Trophoblast cell (in vitro differentiated cells and primary cell): ENCODE measurements around the gene TRPC4.

ENCODE experiments used
- DNase-seq, 2 donors: peaks; one replicate each; pipeline ENCODE4 v3.0.0-alpha.2; 2016
- H2AFZ ChIP-seq: 2 replicates; pipeline ENCODE4 v1.6.1; 2013; ENCODE audit warnings: low read length, moderate library complexity, mild to moderate bottlenecking; ENCODE audit not compliant: insufficient read depth, poor library complexity
- H2AK5ac ChIP-seq: 2 replicates; pipeline ENCODE4 v1.6.1; 2013; ENCODE audit warnings: mild to moderate bottlenecking, low read length
- H2BK120ac ChIP-seq: 2 replicates; pipeline ENCODE4 v1.6.1; 2013; ENCODE audit warnings: low read length, mild to moderate bottlenecking, moderate library complexity; ENCODE audit not compliant: insufficient read depth, poor library complexity
- H2BK12ac ChIP-seq: 2 replicates; pipeline ENCODE4 v1.6.1; 2013; ENCODE audit warnings: mild to moderate bottlenecking, low read length, moderate library complexity
- H2BK5ac ChIP-seq: 2 replicates; pipeline ENCODE4 v1.6.1; 2013; ENCODE audit warnings: low read length, low read depth, moderate library complexity, mild to moderate bottlenecking; ENCODE audit not compliant: poor library complexity
- H3K14ac ChIP-seq: 2 replicates; pipeline ENCODE4 v1.6.1; 2013; ENCODE audit warnings: mild to moderate bottlenecking, low read length
- H3K18ac ChIP-seq: 2 replicates; pipeline ENCODE4 v1.6.1; 2013; ENCODE audit warnings: mild to moderate bottlenecking, low read length
- H3K23ac ChIP-seq: 2 replicates; pipeline ENCODE4 v1.6.1; 2013; ENCODE audit warnings: low read length
- H3K27ac ChIP-seq: 2 replicates; pipeline ENCODE4 v1.5.1; 2013; ENCODE audit warnings: low read depth, mild to moderate bottlenecking, inconsistent platforms, low read length, moderate library complexity
- H3K27me3 ChIP-seq: 2 replicates; pipeline ENCODE4 v1.6.1; 2013; ENCODE audit warnings: inconsistent platforms, mild to moderate bottlenecking, low read length, moderate library complexity; ENCODE audit not compliant: insufficient read depth
- H3K36me3 ChIP-seq, 2 experiments: 1 replicate in 1 of 2; 2 replicates in 1 of 2; pipeline ENCODE4 v1.6.1; 2013; ENCODE audit warnings: low read length in 2 of 2, mild to moderate bottlenecking in 2 of 2, moderate library complexity in 1 of 2; ENCODE audit not compliant: insufficient read depth in 2 of 2, control insufficient read depth in 1 of 2
- H3K4ac ChIP-seq: 2 replicates; pipeline ENCODE4 v1.6.1; 2013; ENCODE audit warnings: low read depth, mild to moderate bottlenecking, low read length, moderate library complexity
- H3K4me1 ChIP-seq, 2 experiments: 1 replicate in 1 of 2; 2 replicates in 1 of 2; pipeline ENCODE4 v1.6.1; 2013; ENCODE audit warnings: low read length in 2 of 2, mild to moderate bottlenecking in 2 of 2, moderate library complexity in 1 of 2; ENCODE audit not compliant: insufficient read depth in 2 of 2, control insufficient read depth in 1 of 2
- H3K4me2 ChIP-seq: 2 replicates; pipeline ENCODE4 v1.6.1; 2013; ENCODE audit warnings: inconsistent platforms, mild to moderate bottlenecking, low read length, moderate library complexity
- H3K4me3 ChIP-seq: 2 replicates; pipeline ENCODE4 v1.5.1; 2013; ENCODE audit warnings: mild to moderate bottlenecking, low read depth, low read length, inconsistent platforms
- H3K79me1 ChIP-seq: one replicate; pipeline ENCODE4 v1.6.1; 2013; ENCODE audit warnings: low read length
- H3K79me2 ChIP-seq: 2 replicates; pipeline ENCODE4 v1.6.1; 2013; ENCODE audit warnings: low read length, mild to moderate bottlenecking; ENCODE audit not compliant: control insufficient read depth, insufficient read depth, poor library complexity
- H3K9ac ChIP-seq: 2 replicates; pipeline ENCODE4 v1.6.1; 2013; ENCODE audit warnings: mild to moderate bottlenecking, low read length
- H3K9me3 ChIP-seq: 2 replicates; pipeline ENCODE4 v1.6.1; 2013; ENCODE audit warnings: low read depth, mild to moderate bottlenecking, control low read depth, inconsistent platforms, low read length; ENCODE audit not compliant: insufficient read depth
- H4K12ac ChIP-seq: 2 replicates; pipeline ENCODE4 v1.6.1; 2013; ENCODE audit warnings: low read depth, mild to moderate bottlenecking, low read length, moderate library complexity
- H4K8ac ChIP-seq: 2 replicates; pipeline ENCODE4 v1.6.1; 2013; ENCODE audit warnings: low read depth, mild to moderate bottlenecking, low read length, moderate library complexity
- H4K91ac ChIP-seq: one replicate; pipeline ENCODE4 v1.6.1; 2013; ENCODE audit warnings: low read depth, mild to moderate bottlenecking, low read length, moderate library complexity
- WGBS: extraction: QIAGEN DNeasy Blood & Tissue Kit; methylation state at CpG from one replicate; pipeline ENCODE4 v1.1.7; 2013; ENCODE audit warnings: missing lambda C conversion rate; ENCODE audit not compliant: insufficient read length, insufficient coverage; ENCODE audit errors: extremely low coverage; 5-methylcytosine and 5-hydroxymethylcytosine counted together

Gene TRPC4

DNA sequence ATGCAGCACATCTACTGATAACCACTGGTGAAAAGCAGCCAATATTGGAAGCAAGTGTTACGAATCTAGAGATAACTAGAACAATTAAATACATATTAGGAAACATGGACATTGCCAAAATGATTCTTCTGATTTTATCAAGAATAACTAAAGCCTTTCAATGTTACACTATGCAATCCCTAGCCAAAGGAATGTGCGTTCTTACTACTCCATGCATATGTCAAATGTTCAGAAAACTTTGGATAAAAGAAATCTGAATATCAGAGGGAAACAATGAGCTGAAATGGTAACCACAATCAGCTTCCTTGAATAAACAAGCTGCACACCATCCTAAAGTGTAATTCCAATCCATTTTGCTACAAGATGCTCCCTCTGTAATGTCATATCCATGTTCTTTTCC is 270.1 kb downstream of the TRPC4 start:
- DNase-seq: peak in 1 of 2 donors; percentile 33
- Histone ChIP-seq H3K79me2 (no peaks in the 10 kb centered on the region), H3K4me2 (no peak overlapping the region), H2BK5ac (no peak overlapping the region), H3K27ac (no peak overlapping the region), H3K4me3 (no peak overlapping the region), H3K9me3 (no peaks in the 10 kb centered on the region), H3K79me1 (no peaks in the 10 kb centered on the region), H2AK5ac (no peak overlapping the region), H3K9ac (no peak overlapping the region), H3K18ac (no peak overlapping the region), H2AFZ (no peak overlapping the region), H4K91ac (no peak overlapping the region), H4K8ac (no peak overlapping the region), H3K36me3 (no peaks in the 10 kb centered on the region), H2BK12ac (no peak overlapping the region), H3K27me3 (no peaks in the 10 kb centered on the region), H3K23ac (no peak overlapping the region), H2BK120ac (no peak overlapping the region), H3K4ac (no peak overlapping the region), H3K4me1 (no peaks in the 10 kb centered on the region), H4K12ac (no peak overlapping the region), H3K14ac (no peak overlapping the region)
- no CpG with 5 or more reads among the region's 2 CpGs for WGBS

DNA sequence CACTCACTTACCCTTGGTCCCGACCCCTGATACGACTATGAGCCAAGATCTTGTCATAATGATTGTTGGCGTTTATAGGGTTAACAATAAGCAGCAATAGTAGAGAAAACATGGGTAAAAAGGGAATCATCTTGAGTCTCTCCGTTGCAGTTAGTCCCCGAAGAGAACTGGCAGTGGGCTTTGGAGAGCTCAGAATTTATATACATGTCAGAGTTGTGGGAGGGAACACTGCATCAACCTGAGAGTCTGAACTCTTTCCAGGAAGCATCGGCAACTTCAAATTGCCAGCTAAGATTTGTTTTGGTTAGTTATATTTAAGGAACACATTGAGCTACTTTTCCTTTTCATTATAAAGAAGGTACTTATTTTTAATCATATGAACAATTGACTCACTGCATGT is 271.0 kb downstream of the TRPC4 start, which contains the start of gene POSTN:
Gene POSTN (minus strand): TSS at position 172 of the 400 bp plus-strand sequence. CDS start 42 bp downstream, at position 130.
- H3K4ac ChIP-seq: no peak within 1 kb of the TSS
- H3K27me3 ChIP-seq: no peaks in the 10 kb centered on the region
- no peak within 1 kb of the TSS for H2BK12ac ChIP-seq
- no peaks in the 10 kb centered on the region for H3K79me2 ChIP-seq
- no peaks in the 10 kb centered on the region for H3K9me3 ChIP-seq
- H2AFZ ChIP-seq: no peak within 1 kb of the TSS
- H3K4me1 ChIP-seq: no peaks in the 10 kb centered on the region
- no peak within 1 kb of the TSS for H3K27ac ChIP-seq
- no peaks in the 10 kb centered on the region for H3K79me1 ChIP-seq
- H3K9ac ChIP-seq: no peak within 1 kb of the TSS
- H4K12ac ChIP-seq: no peak within 1 kb of the TSS
- no peak within 1 kb of the TSS for H2AK5ac ChIP-seq
- peak within 1 kb of the TSS; percentile 19 for H3K4me2 ChIP-seq
- H3K14ac ChIP-seq: no peak within 1 kb of the TSS
- H3K23ac ChIP-seq: no peak within 1 kb of the TSS
- no peak for DNase-seq
- no peaks in the 10 kb centered on the region for H3K36me3 ChIP-seq
- no peak within 1 kb of the TSS for H2BK120ac ChIP-seq
- no peak within 1 kb of the TSS for H3K18ac ChIP-seq
- no CpG with 5 or more reads among the region's 6 CpGs for WGBS
- H4K8ac ChIP-seq: no peak within 1 kb of the TSS
- H2BK5ac ChIP-seq: no peak within 1 kb of the TSS
- no peak within 1 kb of the TSS for H3K4me3 ChIP-seq
- no peak within 1 kb of the TSS for H4K91ac ChIP-seq

DNA sequence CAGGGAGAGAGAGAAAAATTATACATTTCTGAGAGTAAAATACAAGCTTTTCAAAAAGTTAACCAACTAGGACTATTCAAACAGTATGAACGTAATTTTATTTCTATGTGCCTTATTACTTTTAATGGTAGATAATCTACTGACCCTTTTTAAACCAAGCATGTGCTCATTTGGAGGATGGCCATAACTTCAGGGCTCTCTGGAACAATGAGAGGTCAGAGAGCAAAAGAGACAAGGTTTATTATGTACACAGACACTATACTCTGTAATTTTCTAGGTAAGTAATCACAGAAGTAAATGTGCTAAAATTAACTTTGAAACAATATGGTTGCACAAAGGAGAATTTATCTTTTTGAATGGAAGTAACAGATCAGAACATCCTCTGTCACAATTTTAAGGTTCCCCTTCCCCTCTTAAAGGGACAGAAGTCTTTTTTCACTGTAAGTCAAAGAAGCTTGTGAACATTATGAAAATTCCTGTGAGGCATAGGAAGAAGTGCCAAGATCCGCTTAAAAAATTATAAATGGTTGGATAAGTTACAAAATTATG is 272.0 kb downstream of the TRPC4 start:
- Histone ChIP-seq H3K79me2 (no peaks in the 10 kb centered on the region), H3K9ac (no peak overlapping the region), H4K12ac (no peak overlapping the region), H3K18ac (no peak overlapping the region), H2BK120ac (no peak overlapping the region), H3K4me2 (no peak overlapping the region), H2BK12ac (no peak overlapping the region), H2BK5ac (no peak overlapping the region), H3K79me1 (no peaks in the 10 kb centered on the region), H3K23ac (no peak overlapping the region), H3K36me3 (no peaks in the 10 kb centered on the region), H3K9me3 (no peaks in the 10 kb centered on the region), H3K14ac (no peak overlapping the region), H3K4ac (no peak overlapping the region), H4K8ac (no peak overlapping the region), H3K27me3 (no peaks in the 10 kb centered on the region), H2AK5ac (no peak overlapping the region), H4K91ac (no peak overlapping the region), H3K27ac (no peak overlapping the region), H3K4me3 (no peak overlapping the region), H3K4me1 (no peaks in the 10 kb centered on the region), H2AFZ (no peak overlapping the region)
- no peak for DNase-seq
- WGBS: no CpG with 5 or more reads among the region's 2 CpGs

DNA sequence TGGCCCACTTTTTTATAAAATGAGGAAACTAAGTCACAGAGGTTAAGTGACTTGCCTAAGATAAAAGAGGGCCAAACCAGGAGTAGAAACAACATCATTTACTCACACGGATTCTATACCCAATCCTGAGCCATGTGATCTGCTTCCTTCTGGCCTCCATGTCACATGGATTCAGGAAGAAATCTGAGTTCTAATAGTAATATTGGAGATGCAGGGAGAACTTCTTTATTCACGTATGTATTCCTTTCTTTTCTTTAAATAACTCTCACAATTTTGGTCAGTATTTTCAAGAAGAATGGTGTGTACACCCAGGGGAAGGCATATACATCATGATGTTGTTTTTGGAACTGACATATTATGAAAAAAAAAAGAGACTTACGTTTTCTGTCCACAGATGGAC is 272.8 kb downstream of the TRPC4 start:
- WGBS: no CpG with 5 or more reads among the region's 3 CpGs
- no peak overlapping the region for H3K9ac ChIP-seq

More for the DNA sequence above, 272.8 kb downstream of the TRPC4 start:
- Histone ChIP-seq H3K18ac (no peak overlapping the region), H4K12ac (no peak overlapping the region), H3K27me3 (no peaks in the 10 kb centered on the region), H2BK12ac (no peak overlapping the region), H2AK5ac (no peak overlapping the region), H3K27ac (no peak overlapping the region), H3K79me2 (no peaks in the 10 kb centered on the region), H3K36me3 (no peaks in the 10 kb centered on the region), H2BK5ac (no peak overlapping the region), H3K4me3 (no peak overlapping the region), H2BK120ac (no peak overlapping the region), H4K91ac (no peak overlapping the region), H2AFZ (no peak overlapping the region), H3K4me1 (no peaks in the 10 kb centered on the region), H3K4me2 (no peak overlapping the region), H3K9me3 (no peaks in the 10 kb centered on the region), H3K79me1 (no peaks in the 10 kb centered on the region), H4K8ac (no peak overlapping the region), H3K23ac (no peak overlapping the region), H3K4ac (no peak overlapping the region), H3K14ac (no peak overlapping the region)
- no peak for DNase-seq
